HG02763 (cell line): Measurements from ENCODE around the gene CIP2A.
A peak's percentile ranks its signal among the peaks of the same experiment; 100 is the strongest.

Source experiments
- ATAC-seq: cut with Tn5 transposase; IDR thresholded peaks from one replicate; pipeline ENCODE4 v1.9.1; 2021; ENCODE audit warnings: mild to moderate bottlenecking, moderate library complexity; ENCODE audit not compliant: unreplicated experiment

The CIP2A gene

DNA sequence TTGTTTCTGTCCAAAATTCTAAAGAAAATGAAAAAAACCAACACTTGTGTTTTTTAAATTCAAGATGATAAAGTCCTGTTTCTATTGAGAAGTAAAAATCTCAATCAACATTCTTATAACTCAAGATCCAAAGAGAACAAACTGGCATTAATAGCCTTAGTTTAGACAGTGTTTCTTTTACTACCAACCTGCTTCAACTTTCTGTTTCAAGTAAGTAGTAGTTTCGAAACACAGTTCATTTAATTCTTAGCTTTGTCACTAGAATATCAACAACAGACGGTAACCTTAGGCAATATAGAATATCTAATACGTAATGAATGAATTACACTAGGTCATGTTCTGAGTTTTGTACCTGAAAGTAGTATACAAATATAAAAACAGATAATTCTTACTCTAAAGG, 23.7 kb downstream of the CIP2A start:
- no peak for ATAC-seq

DNA sequence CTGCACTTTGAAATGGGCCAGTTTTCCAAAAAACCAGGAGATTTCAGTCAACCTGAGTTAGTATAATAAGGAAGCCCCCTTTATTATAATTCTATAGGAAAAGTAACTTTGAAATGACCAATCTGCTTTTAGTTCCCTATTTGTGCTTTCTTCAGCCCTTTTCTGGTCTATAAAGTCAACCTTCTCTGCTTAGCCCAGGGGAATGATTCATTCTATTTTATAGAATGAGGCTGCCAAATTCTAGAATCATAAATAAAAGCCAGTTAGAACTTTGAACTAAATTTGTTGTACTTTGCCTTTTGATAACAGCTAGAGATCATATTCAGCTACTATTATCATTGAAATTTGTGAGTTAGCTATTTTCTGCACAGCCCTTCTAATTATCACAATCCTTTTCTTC, 24.7 kb downstream of the CIP2A start:
- ATAC-seq, result no peak

DNA sequence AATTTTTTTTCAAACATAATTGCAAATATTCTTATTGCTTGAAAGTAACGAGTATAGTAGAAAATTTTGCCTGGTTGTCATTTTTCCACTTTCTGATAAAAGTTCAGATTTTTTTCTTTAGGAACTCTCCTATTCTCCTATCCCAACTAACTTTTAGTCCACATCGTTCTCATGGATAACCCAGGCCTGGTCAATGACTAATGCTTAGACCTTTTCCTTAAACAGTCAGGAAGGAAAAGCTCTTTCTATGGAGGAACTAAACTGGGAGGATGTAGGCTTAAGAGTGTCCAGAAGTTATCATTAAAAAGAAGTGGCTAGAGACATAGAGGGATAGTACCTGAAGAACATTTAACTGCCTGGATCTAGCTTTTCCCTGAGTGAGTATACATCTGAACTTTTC, 26.7 kb downstream of the CIP2A start:
- no peak for ATAC-seq

DNA sequence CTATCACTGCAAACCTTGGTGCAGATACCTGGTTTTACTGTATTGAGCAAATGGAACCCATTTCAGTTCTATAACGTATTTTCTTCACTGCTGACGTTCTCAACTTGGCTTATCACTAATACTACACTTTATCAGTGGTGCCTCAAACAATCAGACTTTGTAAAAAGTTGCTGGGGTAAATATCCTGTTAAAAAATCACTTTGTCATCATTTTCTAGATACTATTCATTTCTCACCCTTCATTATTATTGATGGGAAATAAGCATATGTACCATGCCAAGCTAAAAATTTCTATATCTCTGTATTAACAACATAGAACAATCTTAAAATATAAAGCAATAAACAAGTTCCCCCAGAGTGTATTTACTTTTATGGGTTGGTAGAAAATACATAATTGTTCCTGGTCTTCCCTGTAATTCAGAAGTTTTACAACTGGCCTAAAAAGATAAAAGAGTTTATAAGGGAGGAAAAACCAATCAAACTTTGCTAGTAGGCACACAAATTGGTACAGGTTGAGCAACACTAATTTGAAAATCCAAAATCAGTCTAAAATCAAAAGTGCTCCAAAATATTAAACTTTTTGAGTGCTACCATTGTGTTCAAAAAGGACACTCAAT, 33.2 kb downstream of the CIP2A start:
- ATAC-seq, result no peak

DNA sequence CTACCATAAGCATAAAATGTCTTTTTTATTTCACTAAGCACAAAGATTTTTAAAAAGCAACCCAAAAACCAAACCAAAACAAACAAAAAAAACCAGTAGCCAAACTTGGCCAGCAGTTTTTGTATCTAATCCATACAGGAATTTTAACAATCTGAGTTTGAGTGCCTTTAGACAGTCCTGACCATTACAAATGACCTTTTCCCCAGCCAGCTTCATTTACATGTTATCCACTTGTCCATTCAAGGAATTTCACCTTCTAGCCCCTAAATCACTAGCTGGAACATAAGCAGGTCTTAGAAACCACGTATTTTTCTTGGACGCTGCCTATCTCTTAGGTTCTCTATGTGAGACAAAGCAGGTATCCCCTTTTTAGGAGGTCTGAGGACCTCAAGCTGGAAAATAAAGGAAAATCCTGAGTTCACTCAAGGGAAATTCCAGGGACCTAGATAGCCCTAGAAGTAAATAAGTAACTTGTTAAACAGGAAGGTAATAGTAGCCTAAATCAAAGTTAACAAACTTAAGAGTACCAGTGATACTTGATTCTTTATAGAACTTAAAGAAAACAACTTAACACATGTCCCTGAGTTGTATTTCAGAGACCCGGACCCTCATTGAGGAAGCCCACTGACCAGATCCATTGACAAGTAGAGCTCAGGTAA, 34.2 kb downstream of the CIP2A start:
- no peak for ATAC-seq

DNA sequence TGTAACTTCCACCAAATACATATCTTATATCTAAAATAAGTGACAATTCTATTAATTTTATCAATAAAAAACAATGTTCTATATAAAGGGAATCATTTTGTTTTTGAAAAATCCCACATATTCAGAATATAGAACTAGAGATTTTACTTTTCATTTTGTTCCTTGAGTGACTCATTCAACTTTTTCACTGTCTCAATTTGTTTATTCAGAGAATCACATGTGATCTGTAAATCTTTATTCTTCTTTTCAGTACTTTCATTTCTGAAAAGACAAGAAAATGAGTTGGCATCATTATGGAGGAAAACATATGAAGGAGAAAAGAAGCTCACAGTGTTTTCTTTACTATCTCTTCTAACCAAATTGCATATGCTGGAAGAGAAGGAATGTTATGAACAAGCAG, 35.0 kb downstream of the CIP2A start:
- ATAC-seq, result no peak

DNA sequence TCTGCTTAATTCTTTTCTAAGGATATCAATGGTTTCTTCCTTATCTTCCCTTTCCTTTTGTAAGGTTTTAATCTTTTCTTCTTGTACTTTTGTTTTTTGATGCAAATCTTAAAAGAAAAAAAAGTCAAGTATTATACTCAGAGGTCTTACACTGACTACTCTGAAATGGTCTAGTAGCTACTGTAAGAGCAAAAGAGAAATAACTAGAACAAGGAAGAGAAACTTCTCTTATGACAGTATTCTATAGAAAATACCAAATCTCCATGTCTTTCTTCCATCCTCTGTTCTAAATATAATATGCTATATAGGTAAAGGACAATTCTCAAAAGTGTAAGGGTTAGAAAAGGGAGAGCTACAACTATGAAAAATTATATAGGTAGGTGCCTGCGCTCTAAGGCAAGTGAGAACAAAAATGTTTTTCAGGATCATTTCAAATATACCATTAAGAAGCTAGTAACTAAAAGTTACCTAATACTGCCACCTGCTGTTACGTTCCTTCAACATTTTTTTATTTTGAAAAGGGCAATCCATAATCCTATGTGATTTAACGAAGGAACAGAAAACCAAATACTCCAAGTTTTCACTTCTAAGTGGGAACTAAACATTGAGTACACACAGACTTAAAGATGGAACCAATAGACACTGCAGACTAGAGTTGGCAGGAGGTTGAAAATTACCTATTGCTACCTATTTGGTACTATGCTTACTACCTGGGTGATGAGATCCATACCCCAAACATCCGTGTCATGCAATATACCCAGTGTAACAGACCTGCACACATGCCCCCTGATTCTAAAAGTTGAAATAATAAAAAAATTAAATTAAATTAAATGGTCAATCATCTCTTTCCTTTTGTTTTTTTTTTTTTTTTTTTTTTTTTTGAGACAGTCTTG, 36.7 kb downstream of the CIP2A start:
- ATAC-seq, result peak; percentile 42

DNA sequence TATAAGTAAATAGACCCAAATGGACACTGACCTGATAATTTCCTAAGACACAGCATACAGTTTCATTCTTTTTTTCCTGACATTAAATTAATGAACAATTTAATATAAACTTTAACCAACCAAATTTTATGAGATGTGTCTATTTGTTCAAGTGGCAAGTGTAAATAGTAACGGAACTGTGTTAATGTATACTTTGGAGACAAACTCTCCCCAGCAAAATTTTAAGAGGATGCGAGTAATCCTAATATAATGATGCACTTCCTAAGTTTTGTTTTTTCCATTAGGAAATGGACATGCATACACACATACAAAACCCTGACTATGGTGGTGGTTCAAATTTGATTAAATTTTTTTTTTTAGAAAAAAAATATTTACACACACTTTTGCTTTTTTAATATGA, 40.4 kb downstream of the CIP2A start:
- ATAC-seq, result no peak

DNA sequence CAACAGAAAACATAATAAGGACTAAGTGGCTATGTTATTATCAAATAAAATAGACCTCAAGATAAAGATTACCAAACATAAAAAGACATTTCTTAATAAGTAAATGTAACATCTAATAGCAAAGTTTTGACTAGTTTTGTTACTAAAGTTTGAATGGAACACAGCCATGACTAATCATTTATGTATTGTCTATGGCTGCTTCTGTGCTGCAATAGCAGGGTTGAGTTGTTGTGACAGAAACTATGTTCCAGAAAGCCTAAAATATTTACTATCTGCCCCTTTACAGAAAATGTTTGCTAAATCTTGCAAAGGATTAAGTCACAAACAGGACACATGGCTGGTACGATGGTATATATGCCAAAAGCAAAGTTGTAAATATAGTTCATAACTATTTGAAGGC, 40.9 kb downstream of the CIP2A start:
- ATAC-seq, result no peak

DNA sequence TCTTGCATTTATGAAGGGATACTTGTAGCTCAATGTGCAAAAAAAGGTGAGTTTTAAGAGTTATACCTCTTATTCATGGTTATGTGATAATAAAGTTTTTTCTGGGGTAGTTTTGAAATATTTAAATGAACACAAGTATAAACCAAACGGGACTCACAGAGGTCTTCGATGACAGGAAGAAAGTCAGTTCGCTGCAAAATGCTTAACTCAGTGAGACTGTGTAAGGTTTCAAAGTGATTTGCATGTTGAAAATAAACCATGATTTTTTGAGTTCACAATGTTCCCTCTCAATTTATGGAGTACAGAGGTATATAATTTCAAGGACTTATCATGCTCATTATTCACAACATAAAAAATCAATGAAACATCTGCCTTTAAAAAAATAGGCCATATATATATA, 42.5 kb downstream of the CIP2A start:
- ATAC-seq, result no peak

DNA sequence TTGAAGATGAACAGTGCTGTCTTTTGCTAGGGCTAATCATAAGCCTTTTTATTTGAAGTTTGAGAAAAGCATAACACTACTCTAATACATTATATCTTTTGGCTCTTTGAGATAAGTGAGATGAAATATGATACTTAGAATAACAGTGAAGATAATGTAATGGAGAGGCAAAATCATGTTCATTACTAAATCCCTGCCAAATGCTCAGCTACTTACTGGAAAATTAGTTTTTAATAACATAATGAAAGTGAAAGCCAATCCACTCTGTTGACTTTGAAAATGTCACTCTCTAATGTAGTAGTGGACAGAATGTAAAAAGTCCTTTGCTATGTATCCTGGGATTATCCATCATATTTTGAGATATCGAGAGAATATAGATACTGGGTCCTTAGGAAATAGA, 43.0 kb downstream of the CIP2A start:
- ATAC-seq, result no peak

DNA sequence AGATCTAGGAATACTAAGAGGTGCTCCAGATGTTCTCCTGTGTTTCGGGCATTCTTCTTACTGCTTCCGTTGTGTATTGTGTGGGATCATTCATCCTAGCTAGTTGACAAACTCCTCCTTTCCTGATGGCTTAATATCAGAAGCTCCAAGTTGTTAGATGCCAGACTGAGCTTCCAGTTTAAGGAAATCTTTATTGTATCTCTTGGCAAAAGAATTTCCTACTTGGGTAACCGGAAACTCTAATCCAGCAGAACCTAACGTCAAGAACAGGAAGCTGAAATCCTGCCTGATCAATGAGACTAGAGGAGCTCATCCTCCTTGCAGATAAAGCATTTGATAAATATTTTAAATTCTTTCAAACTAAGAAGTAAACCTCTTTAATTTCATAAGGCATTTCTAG, 51.2 kb downstream of the CIP2A start:
- ATAC-seq, result no peak

DNA sequence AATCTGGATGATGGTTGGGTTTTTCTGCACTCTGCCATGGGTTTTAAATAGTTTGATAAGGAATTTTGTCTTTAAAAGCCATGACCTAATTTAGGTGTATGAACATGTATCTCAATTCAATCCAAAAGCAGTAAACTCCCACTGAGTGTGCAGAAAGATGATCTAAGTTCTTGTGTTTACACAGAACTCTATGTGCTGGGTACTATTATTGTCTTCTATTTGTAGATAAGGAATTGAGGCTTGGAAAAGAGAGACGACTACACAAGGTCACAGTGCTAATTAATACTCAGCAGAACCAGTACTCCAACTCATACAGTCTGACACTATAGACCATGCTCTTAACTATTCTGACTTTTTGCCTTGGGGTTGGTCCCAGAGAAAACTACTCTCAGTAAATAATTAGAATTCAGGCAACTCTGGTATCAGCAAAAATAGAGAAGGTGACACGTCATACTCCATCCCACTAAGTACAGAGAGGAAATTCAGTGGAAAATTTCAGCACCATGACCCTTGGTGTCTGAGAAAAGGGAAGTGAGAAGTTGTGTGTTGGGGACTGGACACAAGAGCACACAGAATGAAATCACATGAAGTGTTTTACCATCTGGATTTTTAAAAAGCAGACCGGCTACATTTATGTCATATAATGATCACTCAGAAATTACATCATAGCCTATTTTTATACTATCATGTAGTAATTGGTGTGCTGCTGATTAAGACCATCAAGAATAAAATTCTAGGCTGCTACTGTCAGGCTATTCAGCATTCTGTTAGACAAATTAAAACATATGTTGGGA, 60.6 kb downstream of the CIP2A start:
- peak; percentile 98 for ATAC-seq

DNA sequence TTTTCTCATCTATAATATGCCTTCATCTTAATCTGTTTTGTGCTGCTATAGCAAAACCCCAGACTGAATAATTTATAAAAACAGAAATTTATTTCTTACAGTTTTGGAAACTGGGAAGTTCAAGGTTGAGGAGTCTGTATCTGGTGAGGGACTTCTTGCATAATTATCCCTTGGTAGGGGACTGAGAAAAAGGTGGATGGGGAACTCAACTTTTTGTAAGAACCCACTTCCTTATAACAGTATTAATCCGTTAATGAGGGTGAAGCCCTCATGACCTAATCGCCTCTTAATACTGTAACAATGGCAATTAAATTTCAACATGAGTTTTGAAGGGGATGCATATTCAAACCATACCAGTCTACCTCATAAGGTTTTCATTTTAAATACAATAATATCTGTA, 61.4 kb downstream of the CIP2A start:
- no peak for ATAC-seq

DNA sequence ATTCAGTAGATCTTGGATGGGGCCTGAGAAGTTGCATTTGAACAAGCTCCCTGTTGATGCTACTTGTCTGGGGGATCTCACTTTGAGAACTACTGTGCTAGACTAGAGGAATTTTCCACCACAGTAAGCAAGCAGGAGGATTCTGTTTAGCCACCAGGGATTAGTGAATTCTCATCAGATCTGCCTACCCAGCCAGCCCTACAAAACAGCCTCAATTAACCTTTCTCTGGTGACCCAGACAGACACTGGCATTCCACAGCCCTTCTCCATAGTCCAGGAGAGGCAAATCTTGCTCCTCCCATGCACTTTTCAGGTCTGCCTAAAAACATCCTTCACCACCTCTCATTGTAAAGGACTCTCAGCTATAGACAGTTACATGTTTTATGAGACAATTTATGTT, 62.1 kb downstream of the CIP2A start:
- ATAC-seq, result no peak

DNA sequence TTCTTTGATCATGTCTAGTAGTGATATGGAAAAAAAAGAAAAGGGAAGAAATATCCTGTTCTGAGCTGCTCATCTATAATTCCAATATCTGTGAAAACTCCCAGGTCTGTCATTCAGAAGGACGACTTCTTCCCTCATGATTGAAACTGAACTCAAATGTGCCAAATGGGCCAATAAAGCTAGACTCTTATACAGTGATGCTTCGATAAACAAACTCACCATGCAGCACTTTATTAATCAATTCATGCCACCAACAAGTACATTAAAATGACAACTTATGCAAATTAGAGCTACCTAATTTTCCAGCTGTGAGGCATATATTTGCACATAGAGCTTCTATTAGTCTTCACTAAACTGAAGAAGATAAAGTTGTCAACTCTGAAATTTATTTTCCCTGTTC, 63.3 kb downstream of the CIP2A start:
- no peak for ATAC-seq

DNA sequence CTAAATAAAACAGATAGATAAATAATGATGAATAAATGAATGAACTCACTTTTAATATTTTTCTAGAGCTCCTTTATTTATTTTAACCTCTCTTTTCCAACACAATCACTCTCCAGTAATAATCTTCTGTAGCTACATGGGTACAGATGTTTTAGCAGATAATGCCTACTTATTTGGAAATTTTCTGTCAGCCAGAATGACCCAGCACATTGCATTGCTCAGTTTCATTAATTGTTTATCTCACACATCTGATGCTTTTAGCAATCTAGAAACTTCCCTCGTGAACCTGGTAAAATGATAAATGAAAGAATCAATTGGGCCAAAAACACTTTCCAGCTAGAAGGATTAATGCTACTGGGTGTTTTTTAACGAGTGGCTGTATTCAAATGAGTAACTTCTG, 64.0 kb downstream of the CIP2A start:
- ATAC-seq, result no peak

DNA sequence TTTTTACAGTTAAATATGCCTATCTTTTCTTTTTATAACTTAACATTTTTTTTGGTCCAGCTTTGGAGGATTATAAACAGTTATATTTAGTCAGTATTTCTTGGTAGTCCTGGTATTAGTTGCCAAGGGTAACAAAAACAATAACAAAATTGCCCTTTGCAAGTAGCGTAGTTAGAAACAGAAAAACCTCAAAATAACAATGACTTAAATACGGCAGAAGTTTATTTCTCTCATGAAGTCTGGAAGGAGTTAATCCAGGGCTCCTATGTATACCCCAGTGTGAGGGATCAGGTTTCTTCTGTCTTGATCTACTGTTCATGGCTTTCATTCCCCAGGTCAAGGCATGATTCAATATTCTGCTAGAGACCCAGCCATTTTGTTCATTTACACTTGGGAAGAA, 64.7 kb downstream of the CIP2A start:
- no peak for ATAC-seq

DNA sequence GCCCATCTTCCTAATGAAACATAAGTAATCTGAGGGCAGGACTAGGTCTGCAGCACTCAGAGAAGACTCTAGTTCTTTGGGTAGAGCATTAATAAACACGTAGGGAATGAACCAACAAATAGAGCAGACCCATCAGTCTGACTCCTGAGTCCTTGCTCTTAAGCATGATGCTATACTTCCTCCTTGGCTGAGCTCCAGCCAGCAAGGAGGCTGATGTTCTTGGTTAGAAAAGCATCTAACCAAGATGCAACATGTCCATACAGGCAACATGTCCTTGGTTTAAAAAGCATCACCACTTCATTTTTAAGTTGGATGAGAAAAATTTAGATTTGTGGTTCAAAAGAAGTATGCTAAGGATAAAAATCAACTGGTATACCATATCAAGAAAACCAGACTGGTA, 70.3 kb downstream of the CIP2A start:
- ATAC-seq, result no peak

DNA sequence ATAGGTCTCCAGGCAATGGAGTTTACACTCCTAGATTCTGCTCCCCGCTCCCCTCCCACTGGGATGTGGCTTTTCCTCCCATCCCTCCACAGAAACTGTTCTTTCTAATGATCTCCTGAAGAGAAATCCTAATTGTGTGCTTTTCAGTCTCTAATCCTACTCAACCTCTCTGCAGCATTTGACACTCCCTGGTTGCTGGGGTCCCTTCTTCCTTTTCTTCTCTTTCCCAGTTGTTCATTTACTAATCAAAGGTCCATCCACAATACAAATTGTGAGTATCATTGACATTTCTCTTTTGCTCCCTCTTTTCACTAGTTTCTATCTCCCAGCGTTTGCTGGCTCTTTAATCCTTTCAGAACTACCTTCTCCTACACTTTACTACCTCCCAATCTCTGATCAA, 72.4 kb downstream of the CIP2A start:
- no peak for ATAC-seq

DNA sequence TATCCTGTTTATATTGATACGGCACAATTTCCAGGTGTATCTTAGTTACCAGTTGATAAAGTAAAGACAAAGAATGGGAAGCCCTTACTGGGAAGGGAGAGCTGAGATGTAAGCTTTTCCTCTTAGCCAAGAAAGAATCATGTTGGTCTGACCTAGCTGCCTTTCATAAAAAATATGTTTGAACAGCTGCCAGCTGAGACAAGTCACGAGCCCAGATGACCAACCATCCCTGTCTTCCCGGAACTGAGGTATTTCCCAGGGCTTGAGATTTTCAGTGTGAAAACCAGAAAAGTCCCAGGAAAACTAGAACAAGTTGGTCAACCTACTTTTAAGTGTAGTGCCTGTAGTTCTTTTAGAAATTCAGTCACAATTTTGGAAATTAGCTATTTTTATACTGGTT, 75.3 kb downstream of the CIP2A start:
- no peak for ATAC-seq
